DMS53 (cell line): ENCODE measurements around the gene ZNF205.
"Not testable (repeated sequence)": the region's sequence is repeated elsewhere in the genome, so short reads cannot be mapped to it uniquely, and the experiment has no call there.

Experiments
- DNase-seq: peaks from one replicate; lab custom pipeline; 2025; lab: John Stamatoyannopoulos, UW

Gene ZNF205

GRCh38 chr16:3112058-3112880, at the start of gene ZNF205:
Gene ZNF205 (plus strand): TSS chr16:3112586. CDS start chr16:3113431, 845 bp downstream.
- peak; percentile 91 for DNase-seq

- no peak for DNase-seq
Observed at GRCh38 chr16:3063625-3064386, 48.6 kb upstream of the ZNF205 start.

GRCh38 chr16:3065069-3065741, 47.2 kb upstream of the ZNF205 start, which contains the start of gene IL32:
Gene IL32 (plus strand): TSS chr16:3065640. CDS start chr16:3065812, 172 bp downstream.
- peak; percentile 54 for DNase-seq

- DNase-seq, result no peak
Observed at GRCh38 chr16:3065742-3066439, 46.5 kb upstream of the ZNF205 start.

- DNase-seq, result no peak
Observed at GRCh38 chr16:3066440-3066748, 46.0 kb upstream of the ZNF205 start.

GRCh38 chr16:3068487-3068886, 43.9 kb upstream of the ZNF205 start:
- no peak for DNase-seq

GRCh38 chr16:3069146-3069545, 43.2 kb upstream of the ZNF205 start:
- not testable (repeated sequence) for DNase-seq

GRCh38 chr16:3070608-3071111, 41.7 kb upstream of the ZNF205 start:
- no peak for DNase-seq

GRCh38 chr16:3071655-3072054, 40.7 kb upstream of the ZNF205 start:
- no peak for DNase-seq

GRCh38 chr16:3072148-3072547, 40.2 kb upstream of the ZNF205 start:
- DNase-seq, result not testable (repeated sequence)

GRCh38 chr16:3072576-3073263, 39.7 kb upstream of the ZNF205 start:
- DNase-seq, result not testable (repeated sequence)

- no peak for DNase-seq
Observed at GRCh38 chr16:3073448-3073847, 38.9 kb upstream of the ZNF205 start.

GRCh38 chr16:3074860-3075522, 37.4 kb upstream of the ZNF205 start:
- DNase-seq, result no peak

- DNase-seq, result no peak
Observed at GRCh38 chr16:3075523-3075915, 36.9 kb upstream of the ZNF205 start.

- not testable (repeated sequence) for DNase-seq
Observed at GRCh38 chr16:3075946-3076345, 36.4 kb upstream of the ZNF205 start.

GRCh38 chr16:3076577-3076976, 35.8 kb upstream of the ZNF205 start:
- no peak for DNase-seq

- DNase-seq, result no peak
Observed at GRCh38 chr16:3080024-3080423, 32.4 kb upstream of the ZNF205 start.

GRCh38 chr16:3081957-3082356, 30.4 kb upstream of the ZNF205 start:
- not testable (repeated sequence) for DNase-seq

GRCh38 chr16:3083408-3083807, 29.0 kb upstream of the ZNF205 start:
- DNase-seq, result not testable (repeated sequence)

- DNase-seq, result no peak
Observed at GRCh38 chr16:3084491-3084890, 27.9 kb upstream of the ZNF205 start.
